Aorta (tissue), 5 donors: Measurements from ENCODE around the gene TEX26. TPM values are rescaled to one million over a fixed set of nuclear protein-coding genes. Genes with fewer than 3 reads are reported as not detected.
A peak's percentile ranks its signal among the peaks of the same experiment; 100 is the strongest.

Experiments used
- ATAC-seq: fragments of 200-7000 bp; cut with Tn5 transposase; one replicate; pipeline ENCODE4 v1.9.1; 2022; ENCODE audit warnings: moderate library complexity; ENCODE audit not compliant: low FRiP score
- DNase-seq, 2 donors: peaks; one replicate each; pipeline ENCODE4 v3.0.0-alpha.2; 2020
- H3K27ac ChIP-seq, 2 donors: one replicate each; pipeline ENCODE4 v1.5.1; 2013; ENCODE audit warnings: low read length in 2 of 2, mild to moderate bottlenecking in 2 of 2, moderate library complexity in 2 of 2, control low read depth in 1 of 2, inconsistent platforms in 1 of 2, low read depth in 1 of 2
- H3K27me3 ChIP-seq, 2 donors: one replicate each; pipeline ENCODE4 v1.6.1; 2013; ENCODE audit warnings: control low read depth in 1 of 2, low read length in 1 of 2, mild to moderate bottlenecking in 1 of 2, moderate library complexity in 1 of 2; ENCODE audit not compliant: insufficient read depth in 2 of 2, control insufficient read depth in 1 of 2
- H3K36me3 ChIP-seq, 2 donors: one replicate each; pipeline ENCODE4 v1.6.1; 2013; ENCODE audit warnings: control low read depth in 1 of 2, low read length in 1 of 2, mild to moderate bottlenecking in 1 of 2; ENCODE audit not compliant: insufficient read depth in 2 of 2, control insufficient read depth in 1 of 2
- H3K4me1 ChIP-seq, 2 donors: one replicate each; pipeline ENCODE4 v1.6.1; 2013; ENCODE audit warnings: low read length in 2 of 2, control low read depth in 1 of 2, mild to moderate bottlenecking in 1 of 2, moderate library complexity in 1 of 2; ENCODE audit not compliant: insufficient read depth in 2 of 2, control insufficient read depth in 1 of 2
- H3K4me3 ChIP-seq, 2 donors: one replicate each; pipeline ENCODE4 v1.5.1; 2013; ENCODE audit warnings: low read length in 2 of 2, control low read depth in 1 of 2, mild to moderate bottlenecking in 1 of 2
- H3K9me3 ChIP-seq: one replicate; pipeline ENCODE4 v1.6.1; 2013; ENCODE audit warnings: mild to moderate bottlenecking, low read length; ENCODE audit not compliant: control insufficient read depth
- WGBS, 2 donors: extraction: QIAGEN DNeasy Blood & Tissue Kit; methylation state at CpG; one replicate each; pipeline ENCODE4 v1.1.7; 2013; 5-methylcytosine and 5-hydroxymethylcytosine counted together
- intact Hi-C, 2 donors: fragments of 100-400 bp; cut with DNase I; formaldehyde crosslinking; loops; one replicate each; pipeline versions ENCODE4 v1.14.2 to v1.15.0; 2022
- long read RNA-seq, 2 donors: library from polyadenylated mRNA; unstranded; transcript quantifications; one replicate each; pipeline ENCODE4 v2.0.0, GENCODE V29; 2020 to 2021
- polyA plus RNA-seq, 2 donors: library from polyadenylated mRNA; stranded (reverse); fragments of 200-250 nt; gene quantifications; one replicate each; pipeline ENCODE4 v1.2.3, GENCODE V29; 2013
- total RNA-seq, 2 donors: library from RNA; stranded (reverse); fragmentation: NEBNext Ultra II Directional; extraction: Animal tissue kit (Norgen Biotek cat#: 25700); gene quantifications; one replicate each; pipeline ENCODE4 v1.2.1, GENCODE V29; 2021
- donor health status: healthy with polysubstance abuse.
- donor health status: Bipolar disorder and iron deficiency.
- donor health status: DM: no; HTN: no; CAD: no.
- donor health status: DM: no; HTN: no; CAD: no.
- donor health status: DM: yes; HTN: yes; CAD: no.

TEX26 gene
- under 1 TPM in 1 of 2 donors, not detected in 1; 0.24 TPM for total RNA-seq
- polyA plus RNA-seq, result not detected
- long read RNA-seq, donor 1, result 0 reads
- long read RNA-seq, donor 2, result 0 reads

DNA sequence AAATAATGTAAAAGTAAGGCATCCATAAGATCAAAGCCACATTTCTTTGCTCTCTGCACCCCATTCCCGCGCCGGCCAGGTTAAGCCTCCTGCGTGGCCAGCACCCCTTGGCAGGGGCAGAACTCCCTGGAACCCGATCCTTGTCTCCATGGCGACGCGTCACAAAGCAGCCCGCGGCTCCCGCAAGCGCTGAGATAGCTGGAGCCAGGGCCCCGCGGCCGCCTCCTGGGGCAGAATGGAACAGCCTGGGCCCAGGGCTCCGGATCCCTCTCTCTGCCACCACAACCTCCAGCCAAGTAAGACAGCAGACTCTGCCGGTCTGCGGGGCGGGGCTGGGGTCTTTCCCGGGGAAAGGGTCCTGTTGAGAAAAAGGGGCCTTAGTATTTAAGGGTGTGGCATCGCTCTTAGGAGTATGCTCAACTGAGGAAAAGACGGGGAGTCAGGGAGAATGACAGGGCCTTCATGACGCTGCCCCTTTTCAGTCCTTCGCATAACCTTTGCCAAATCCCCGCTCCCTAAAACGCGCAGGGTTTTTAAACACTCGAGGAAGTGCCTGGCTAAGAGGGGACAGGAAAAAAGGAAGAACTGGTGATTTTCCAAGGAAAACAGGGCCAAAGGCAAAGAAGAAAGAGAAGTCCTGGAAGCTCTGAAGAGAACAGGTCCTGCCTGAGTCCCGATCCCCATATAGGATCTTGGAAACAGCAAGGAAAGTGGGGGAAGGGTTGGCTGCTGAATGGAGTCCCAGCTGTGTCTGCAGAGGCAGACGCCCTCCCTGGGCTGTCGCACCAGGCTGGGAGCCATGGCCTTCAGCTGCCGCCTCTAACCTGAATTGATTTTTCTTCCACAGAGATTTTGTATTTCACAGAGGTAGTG lies at the start of gene TEX26:
TSS of gene TEX26 (plus strand) at position 176 of the 873 bp plus-strand sequence. CDS start at position 236, 60 bp downstream.
- intact Hi-C loops, result no loop called here
- Histone ChIP-seq H3K36me3 (no peaks in the 10 kb centered on the region), H3K4me3 (no peak within 1 kb of the TSS), H3K9me3 (no peaks in the 10 kb centered on the region), H3K4me1 (no peaks in the 10 kb centered on the region), H3K27ac (no peak within 1 kb of the TSS), H3K27me3 (no peaks in the 10 kb centered on the region)
- DNase-seq, result peak; percentile 63 to 82
- 11 to 13% methylated on average over 32 of the region's 32 CpGs for WGBS, 2 donors
- ATAC-seq, result peak; percentile 60

DNA sequence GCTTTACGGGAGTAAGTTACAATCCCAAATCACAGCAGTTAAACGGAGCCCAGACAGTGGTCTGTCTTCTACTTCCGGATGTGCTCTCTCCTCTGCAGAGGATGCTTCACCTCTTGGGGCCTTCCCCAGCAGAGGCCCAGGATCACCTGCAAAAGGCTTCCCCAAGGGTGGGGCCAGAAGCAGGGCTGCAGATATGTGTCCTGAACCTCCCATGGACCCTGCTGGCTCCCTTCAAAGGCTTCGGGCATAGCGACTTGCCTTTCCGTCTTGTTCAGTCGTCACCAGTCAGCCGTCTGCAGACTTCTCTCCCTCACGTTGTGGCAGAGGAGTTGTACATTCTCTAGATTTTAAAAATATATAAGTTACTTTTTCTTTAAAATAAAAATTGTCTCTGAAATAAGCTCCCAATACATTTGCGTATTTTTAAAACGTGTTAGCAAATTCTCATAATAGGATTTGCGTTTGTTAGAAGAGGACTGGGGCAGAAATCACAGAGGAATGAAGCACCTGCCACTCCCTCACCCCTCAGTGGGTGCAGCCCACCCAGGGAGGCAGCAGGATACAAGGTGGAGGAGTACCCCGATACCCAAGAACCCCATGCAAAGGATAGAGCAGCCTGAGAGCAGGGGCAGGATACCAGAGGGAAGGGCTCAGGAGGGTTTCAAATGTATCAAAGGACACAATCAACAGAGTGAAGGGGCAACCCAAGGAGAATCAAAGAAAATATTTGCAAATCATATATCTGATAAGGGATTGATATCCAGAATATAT lies 49.3 kb upstream of the TEX26 start:
- H3K27ac ChIP-seq, result peak overlapping the region in 1 of 2 donors; percentile 28
- no peaks in the 10 kb centered on the region for H3K27me3 ChIP-seq
- H3K36me3 ChIP-seq, result no peaks in the 10 kb centered on the region
- DNase-seq (no peak), ATAC-seq (no peak)
- 87% methylated on average over 13 of the region's 13 CpGs for WGBS, 2 donors
- no peaks in the 10 kb centered on the region for H3K9me3 ChIP-seq
- no peak overlapping the region for H3K4me3 ChIP-seq
- H3K4me1 ChIP-seq, result peaks cover 2 to 21% of the 10 kb centered on the region in 2 donors
- intact Hi-C loops, result no loop called here

DNA sequence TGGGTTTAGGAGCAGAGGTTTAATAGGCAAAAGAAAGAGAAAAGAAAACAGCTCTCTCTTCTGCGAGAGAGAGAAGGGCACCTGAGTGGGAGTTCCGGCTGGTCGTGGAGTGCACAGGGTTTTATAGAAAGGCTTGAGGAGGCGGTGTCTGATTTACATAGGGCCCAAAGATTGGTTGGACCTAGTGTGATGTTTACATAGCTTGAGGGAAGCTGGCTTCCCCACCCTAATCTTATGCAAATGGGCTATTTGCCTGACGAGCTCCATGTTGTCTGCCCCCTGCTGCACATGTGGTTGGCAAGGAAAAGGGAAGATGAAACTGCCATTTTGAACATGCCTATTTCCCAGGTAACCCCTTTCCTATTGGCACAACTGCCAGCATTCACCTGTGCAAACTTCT lies 47.9 kb upstream of the TEX26 start:
- Histone ChIP-seq H3K27ac (no peak overlapping the region), H3K36me3 (no peaks in the 10 kb centered on the region), H3K27me3 (no peaks in the 10 kb centered on the region), H3K4me3 (no peak overlapping the region), H3K4me1 (peaks cover 2 to 17% of the 10 kb centered on the region in 2 donors), H3K9me3 (no peaks in the 10 kb centered on the region)
- WGBS, 2 donors, result 93 to 95% methylated on average over 5 of the region's 5 CpGs
- no peak for DNase-seq
- intact Hi-C loops, result no loop called here
- no peak for ATAC-seq

DNA sequence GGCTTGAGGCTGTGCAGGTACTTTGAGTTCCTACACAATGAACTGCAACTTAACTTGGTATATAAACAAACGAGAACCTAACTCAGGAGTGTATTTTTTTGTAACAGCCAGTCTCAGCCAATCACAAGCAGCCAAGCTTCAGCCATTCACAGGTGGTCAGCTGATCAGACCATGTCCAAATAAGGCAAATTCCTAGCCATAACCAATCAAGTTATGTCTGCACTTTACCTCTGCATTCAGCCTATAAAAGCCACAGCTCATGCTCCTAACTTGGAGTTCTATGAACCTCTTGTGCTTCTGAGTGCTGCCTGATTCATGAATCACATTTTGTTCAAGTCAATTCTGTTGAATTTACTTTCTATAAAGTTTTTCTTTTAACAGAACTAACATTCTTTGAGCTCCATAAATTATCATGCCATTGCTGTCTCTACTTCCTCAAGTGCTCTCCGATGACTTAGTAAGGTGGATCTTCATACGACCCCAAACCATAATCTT lies 43.2 kb upstream of the TEX26 start:
- Histone ChIP-seq H3K36me3 (no peaks in the 10 kb centered on the region), H3K4me3 (no peak overlapping the region), H3K4me1 (no peaks in the 10 kb centered on the region), H3K27ac (no peak overlapping the region), H3K27me3 (no peaks in the 10 kb centered on the region), H3K9me3 (no peaks in the 10 kb centered on the region)
- ATAC-seq (no peak), DNase-seq (no peak)
- intact Hi-C loops, result no loop called here
- WGBS, 2 donors, result 96 to 97% methylated on average over 3 of the region's 3 CpGs

DNA sequence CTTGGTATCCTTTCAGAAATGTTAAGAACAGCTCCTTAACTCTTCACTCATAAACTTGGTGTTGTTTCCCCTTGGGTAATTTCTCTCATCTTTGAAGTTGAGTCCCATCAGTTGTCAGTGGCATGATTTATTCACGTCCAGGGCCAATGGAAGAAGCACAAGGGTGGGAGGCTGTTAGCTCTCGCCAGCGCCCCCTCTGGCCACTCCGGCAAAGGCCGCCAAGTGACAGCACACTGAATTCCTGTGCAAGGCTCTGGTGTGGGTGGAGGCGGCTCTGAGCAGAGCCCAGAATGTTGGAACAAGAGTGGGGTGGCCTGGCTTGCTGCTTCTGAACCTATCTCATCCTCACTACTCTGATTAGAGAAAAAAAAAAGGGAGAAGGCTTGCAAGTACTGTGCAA lies 39.5 kb upstream of the TEX26 start:
- intact Hi-C loops, result no loop called here
- H3K4me1 ChIP-seq, result peaks cover 7 to 8% of the 10 kb centered on the region in 2 donors
- no peak overlapping the region for H3K27ac ChIP-seq
- H3K36me3 ChIP-seq, result no peaks in the 10 kb centered on the region
- DNase-seq (peak; percentile 79 to 88), ATAC-seq (no peak)
- WGBS, 2 donors, result 34 to 36% methylated on average over 6 of the region's 6 CpGs
- no peak overlapping the region for H3K4me3 ChIP-seq
- no peaks in the 10 kb centered on the region for H3K9me3 ChIP-seq
- no peaks in the 10 kb centered on the region for H3K27me3 ChIP-seq

DNA sequence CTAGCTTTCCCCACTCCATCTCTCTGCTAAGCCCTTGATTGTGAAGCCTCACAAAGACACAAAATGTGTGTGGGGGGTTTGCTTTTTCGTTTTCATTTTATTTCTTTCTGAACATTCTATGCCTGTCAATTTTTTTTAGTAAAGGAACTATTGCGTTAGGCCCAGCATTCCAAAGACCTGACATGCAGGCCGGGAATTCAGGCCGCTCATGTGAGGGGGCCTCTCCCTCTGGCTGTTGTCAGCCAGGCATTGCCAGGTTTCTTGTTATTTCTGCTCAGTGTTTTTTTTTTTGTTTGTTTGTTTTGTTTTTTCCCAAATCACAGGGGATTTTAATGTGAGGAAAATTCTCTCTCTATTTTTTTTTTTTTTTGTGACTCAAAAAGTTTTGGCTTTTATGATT lies 36.7 kb upstream of the TEX26 start:
- peak overlapping the region; percentile 85 to 91 for H3K27ac ChIP-seq
- peaks cover 15 to 16% of the 10 kb centered on the region in 2 donors for H3K4me1 ChIP-seq
- H3K27me3 ChIP-seq, result no peaks in the 10 kb centered on the region
- WGBS, 2 donors, result 5 to 7% methylated on average over 4 of the region's 4 CpGs
- no peak overlapping the region for H3K4me3 ChIP-seq
- DNase-seq (peak; percentile 88), ATAC-seq (peak; percentile 86)
- no peaks in the 10 kb centered on the region for H3K9me3 ChIP-seq
- no peaks in the 10 kb centered on the region for H3K36me3 ChIP-seq
- intact Hi-C loops, result loop anchor here in 1 of 2 donors (5.0 kb wide), 1 partner anchor 88 kb away; no protein-coding TSS in a partner anchor

DNA sequence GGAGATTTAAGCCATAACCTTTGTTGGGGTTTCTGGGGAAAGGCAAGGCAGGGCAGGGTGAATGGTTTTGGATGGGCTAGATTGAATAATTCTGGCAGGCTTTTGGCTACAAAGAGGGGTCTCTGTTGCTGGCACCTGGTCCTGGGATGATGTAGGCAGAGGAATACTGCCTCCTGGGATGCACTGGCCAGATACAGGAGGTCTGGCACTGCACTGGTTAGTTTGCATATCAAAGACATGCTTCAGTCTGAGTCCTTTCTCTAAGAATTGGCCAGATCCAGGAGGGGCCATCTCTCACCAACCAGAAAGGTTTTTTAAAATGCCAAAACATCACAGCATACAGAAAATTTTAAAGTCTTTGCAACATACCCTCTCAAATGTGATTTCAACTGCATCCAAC lies 34.4 kb upstream of the TEX26 start:
- Histone ChIP-seq H3K36me3 (no peaks in the 10 kb centered on the region), H3K4me3 (no peak overlapping the region), H3K4me1 (peaks cover 15 to 19% of the 10 kb centered on the region in 2 donors), H3K9me3 (no peaks in the 10 kb centered on the region), H3K27ac (peak overlapping the region; percentile 81 to 97), H3K27me3 (no peaks in the 10 kb centered on the region)
- intact Hi-C loops, result loop anchor here (2.0 to 5.0 kb wide), 3 partner anchors 17 to 91 kb away; no protein-coding TSS in a partner anchor
- DNase-seq (no peak), ATAC-seq (no peak)

DNA sequence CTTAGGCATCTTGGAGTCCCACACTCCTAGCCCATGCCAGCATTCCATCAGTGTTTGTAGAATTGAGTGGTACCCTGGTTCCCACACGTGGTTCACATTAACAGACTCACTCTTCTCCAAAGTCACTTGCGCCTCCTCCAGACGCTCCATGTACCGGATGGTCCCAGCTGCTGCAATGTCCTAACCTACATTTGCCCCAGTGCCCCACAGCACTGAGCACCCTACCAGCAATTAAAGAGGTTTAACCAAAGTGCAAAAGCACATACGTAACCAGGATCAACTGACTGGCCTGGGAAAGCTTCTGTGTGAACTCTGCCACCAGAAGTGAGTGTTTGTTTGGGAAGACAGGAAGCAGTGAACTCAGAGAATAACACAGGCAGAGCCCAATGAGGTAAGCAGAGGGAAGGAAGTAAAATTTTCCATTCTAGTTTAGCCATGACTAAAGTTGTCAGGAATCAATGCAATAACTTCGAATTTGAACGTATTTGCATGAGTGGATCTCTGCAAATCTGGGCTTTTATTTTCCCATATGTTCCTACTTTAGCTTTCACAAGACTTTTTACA lies 33.7 kb upstream of the TEX26 start:
- Histone ChIP-seq H3K9me3 (no peaks in the 10 kb centered on the region), H3K4me3 (no peak overlapping the region), H3K27me3 (no peaks in the 10 kb centered on the region), H3K4me1 (peaks cover 15 to 19% of the 10 kb centered on the region in 2 donors), H3K27ac (peak overlapping the region; percentile 81 to 99), H3K36me3 (no peaks in the 10 kb centered on the region)
- intact Hi-C loops, result loop anchor here (2.0 to 5.0 kb wide), 3 partner anchors 18 to 91 kb away; no protein-coding TSS in a partner anchor
- DNase-seq (peak; percentile 57 to 79), ATAC-seq (peak; percentile 85)
- WGBS, 2 donors, result 1 to 4% methylated on average over 7 of the region's 7 CpGs
